HG03342 (cell line): ENCODE data around the gene NFIX.

Experiments used
- ATAC-seq: cut with Tn5 transposase; IDR thresholded peaks from one replicate; pipeline ENCODE4 v1.9.1; 2021; ENCODE audit warnings: mild to moderate bottlenecking, moderate library complexity; ENCODE audit not compliant: unreplicated experiment

The NFIX gene

GRCh38 chr19:13053761-13054625 lies 58.7 kb downstream of the NFIX start:
- no peak for ATAC-seq

- no peak for ATAC-seq
These were observed 59.4 kb downstream of the NFIX start for GRCh38 chr19:13054626-13055212.

- no peak for ATAC-seq
These were observed 60.2 kb downstream of the NFIX start for GRCh38 chr19:13055213-13056051.

- no peak for ATAC-seq
These were observed 60.9 kb downstream of the NFIX start for GRCh38 chr19:13056052-13056660.

GRCh38 chr19:13057147-13057572 lies 61.9 kb downstream of the NFIX start:
- no peak for ATAC-seq

DNA sequence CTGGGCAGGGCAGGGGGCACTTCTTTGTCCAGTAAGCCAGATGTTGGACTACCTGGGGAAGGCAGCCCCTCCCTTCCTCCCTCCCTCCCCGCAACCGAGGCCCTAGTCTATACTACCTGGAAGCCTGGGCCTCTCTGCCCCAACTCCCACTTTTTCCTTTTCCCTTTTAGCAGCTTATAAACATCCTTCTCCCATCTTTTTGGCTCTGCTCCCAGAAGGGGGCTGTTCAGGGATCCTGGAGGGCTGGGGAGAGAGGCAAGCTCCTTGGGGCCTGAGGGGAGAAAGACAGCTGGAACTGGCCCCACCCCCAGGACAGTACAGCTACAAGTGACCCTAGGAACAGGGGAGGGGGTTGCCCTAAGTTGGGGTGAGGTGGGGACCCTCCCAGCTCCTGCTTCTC lies 62.5 kb downstream of the NFIX start:
- no peak for ATAC-seq

DNA sequence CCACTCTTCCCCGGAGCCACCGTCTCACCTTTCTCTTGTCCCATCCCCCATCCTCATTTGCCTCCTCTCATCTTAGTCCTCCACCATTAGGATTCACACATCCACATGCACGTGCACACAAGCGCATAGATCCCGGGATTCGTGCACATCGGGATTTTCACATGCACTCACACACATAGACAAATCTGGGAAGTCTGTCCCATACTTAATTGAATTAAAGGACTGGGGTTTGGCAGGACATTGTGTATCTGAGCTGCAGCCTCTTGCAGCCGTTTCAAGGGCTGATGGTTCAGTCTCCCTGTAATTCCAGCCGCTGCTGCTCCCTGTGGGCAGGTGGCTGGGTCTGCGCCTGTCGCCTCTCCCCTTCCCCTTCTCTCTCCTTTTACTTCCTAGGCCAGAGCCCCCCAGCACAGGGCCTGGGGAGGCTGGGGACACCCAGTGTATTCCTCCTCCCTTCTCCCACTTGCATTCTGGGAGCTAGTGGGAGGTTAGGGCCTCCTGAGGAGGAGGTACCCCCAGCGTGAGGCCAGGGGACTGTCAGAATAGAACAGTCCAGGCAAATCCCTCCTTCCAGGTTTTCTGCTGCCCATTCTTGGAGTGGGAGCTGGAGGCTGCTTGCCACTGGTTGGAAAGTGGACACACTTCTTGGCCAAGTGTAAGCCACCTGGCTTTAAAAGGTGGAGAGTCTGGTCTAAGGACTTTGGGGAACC lies 63.8 kb downstream of the NFIX start:
- no peak for ATAC-seq

DNA sequence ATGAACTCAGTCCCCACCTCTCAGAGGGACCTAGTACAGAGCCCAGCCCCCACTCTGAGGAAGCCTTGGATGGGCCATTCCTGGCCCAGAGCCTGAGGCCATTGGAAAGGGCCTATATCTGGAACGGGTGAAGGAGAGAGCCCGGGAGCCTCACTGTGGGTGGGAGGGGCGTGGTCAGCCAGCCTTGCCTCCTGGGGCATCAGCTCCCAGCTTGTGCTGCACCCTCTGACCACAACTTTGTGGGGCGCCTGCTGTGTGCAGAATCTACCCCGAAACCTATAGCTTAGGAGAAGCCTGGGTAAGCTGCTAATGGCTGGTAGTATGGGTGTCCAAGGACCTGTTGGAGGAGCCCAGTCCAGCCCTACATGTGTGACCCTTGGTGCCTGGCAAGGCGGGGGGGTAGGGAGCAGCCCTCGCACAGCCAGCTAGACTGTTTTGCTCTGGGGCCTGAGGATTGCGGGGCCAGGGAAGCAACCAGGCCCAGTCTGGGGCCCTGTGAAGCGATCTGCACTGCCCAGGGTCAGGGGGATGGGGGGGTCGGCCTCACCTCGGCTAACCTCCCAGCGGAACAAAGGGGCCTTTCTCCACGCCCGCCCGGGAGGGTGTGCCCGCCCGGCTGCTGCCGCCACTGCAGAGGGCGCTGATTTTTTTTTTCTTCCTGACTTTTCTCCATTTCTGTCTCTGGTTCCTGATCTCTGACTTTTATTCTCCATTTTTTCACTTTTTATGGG lies 65.1 kb downstream of the NFIX start:
- ATAC-seq: no peak

- peak; percentile 53 for ATAC-seq
These were observed 66.0 kb downstream of the NFIX start for GRCh38 chr19:13060964-13061927.

GRCh38 chr19:13062317-13062716 lies 67.0 kb downstream of the NFIX start:
- no peak for ATAC-seq

DNA sequence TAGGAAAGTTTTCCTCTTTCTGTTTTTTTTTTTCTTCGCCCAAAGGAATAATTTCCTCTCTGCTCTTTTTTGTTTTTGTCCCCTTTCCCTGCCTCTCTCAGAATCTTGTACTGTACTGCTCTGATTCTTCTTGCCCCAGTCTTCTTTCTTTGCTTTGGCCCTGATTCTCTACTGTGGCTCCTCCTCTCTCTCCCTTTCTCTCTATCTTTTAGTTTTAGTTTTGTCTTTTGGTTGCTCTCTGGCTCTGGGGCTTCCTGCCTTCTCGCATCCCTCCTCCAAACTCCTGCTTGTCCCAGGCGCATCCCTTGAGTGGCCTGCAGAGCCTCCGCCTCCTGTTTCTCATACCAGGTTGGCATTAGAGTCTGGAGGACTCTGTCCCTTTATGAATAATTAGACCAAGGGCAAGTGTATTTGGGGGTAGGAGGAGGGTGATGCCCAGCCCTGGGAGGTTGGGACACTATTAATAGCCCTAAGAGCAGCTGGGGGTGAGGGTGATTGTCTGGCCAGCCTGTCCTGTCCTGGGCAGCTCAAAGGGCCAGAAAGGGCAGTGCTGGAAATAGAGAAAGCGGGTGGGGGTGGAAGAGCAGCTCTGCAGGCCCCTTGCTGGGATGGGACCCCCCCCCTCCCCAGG lies 68.3 kb downstream of the NFIX start:
- ATAC-seq: no peak

- no peak for ATAC-seq
These were observed 68.8 kb downstream of the NFIX start for GRCh38 chr19:13064092-13064489.

DNA sequence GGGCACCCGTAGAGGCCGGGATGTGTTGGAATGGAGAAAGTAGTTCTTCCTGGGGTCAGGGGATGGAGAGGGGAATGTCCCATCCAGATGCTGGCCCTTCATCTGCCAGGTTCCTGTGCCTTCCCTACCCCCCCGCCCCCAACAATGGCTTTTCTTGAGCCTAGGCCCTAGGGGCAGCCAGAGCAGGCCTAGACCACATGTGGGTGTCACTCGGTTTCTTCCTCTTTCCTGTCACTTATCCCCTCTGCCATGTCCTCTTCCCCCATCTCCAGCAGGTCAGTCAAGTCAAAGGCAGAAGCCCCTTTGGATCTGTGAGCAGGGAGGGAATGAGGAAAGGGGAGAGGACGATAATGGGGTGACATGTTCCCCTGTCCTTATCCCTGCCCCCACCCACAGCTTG lies 71.0 kb downstream of the NFIX start:
- no peak for ATAC-seq

- ATAC-seq: no peak
These were observed 71.9 kb downstream of the NFIX start for GRCh38 chr19:13066933-13067807.

- ATAC-seq: no peak
These were observed 73.0 kb downstream of the NFIX start for GRCh38 chr19:13068085-13068846.
